DMS53 (cell line): ENCODE measurements around the gene BMP3.

Experiments used
- DNase-seq: peaks from one replicate; lab custom pipeline; 2025; lab: John Stamatoyannopoulos, UW

Gene BMP3

GRCh38 chr4:81040012-81040659 is 9.6 kb downstream of the BMP3 start:
- peak; percentile 59 for DNase-seq

GRCh38 chr4:81042578-81043365 is 12.3 kb downstream of the BMP3 start:
- no peak for DNase-seq

- DNase-seq: no peak
Measured at GRCh38 chr4:81049330-81049729, 18.8 kb downstream of the BMP3 start.

GRCh38 chr4:81049907-81050306 is 19.4 kb downstream of the BMP3 start:
- DNase-seq: no peak

GRCh38 chr4:81052119-81053068 is 21.9 kb downstream of the BMP3 start:
- peak; percentile 68 for DNase-seq

- no peak for DNase-seq
Measured at GRCh38 chr4:81058621-81059020, 28.1 kb downstream of the BMP3 start.

- DNase-seq: no peak
Measured at GRCh38 chr4:81060587-81061343, 30.3 kb downstream of the BMP3 start.

- DNase-seq: no peak
Measured at GRCh38 chr4:81061344-81061730, 30.8 kb downstream of the BMP3 start.

- no peak for DNase-seq
Measured at GRCh38 chr4:81062001-81062400, 31.5 kb downstream of the BMP3 start.

- no peak for DNase-seq
Measured at GRCh38 chr4:81065446-81065845, 34.9 kb downstream of the BMP3 start.

- peak; percentile 90 for DNase-seq
Measured at GRCh38 chr4:81069706-81070331, 39.3 kb downstream of the BMP3 start.

- DNase-seq: no peak
Measured at GRCh38 chr4:81071013-81071412, 40.5 kb downstream of the BMP3 start.

- DNase-seq: no peak
Measured at GRCh38 chr4:81081156-81081555, 50.6 kb downstream of the BMP3 start.

- DNase-seq: peak; percentile 82
Measured at GRCh38 chr4:81084029-81084428, 53.5 kb downstream of the BMP3 start.

- peak; percentile 19 for DNase-seq
Measured at GRCh38 chr4:81084634-81085033, 54.1 kb downstream of the BMP3 start.

GRCh38 chr4:81085291-81085690 is 54.8 kb downstream of the BMP3 start:
- no peak for DNase-seq

GRCh38 chr4:81085979-81086378 is 55.5 kb downstream of the BMP3 start:
- DNase-seq: no peak

GRCh38 chr4:81093720-81094401 is 63.4 kb downstream of the BMP3 start:
- no peak for DNase-seq

GRCh38 chr4:81095389-81095788 is 64.9 kb downstream of the BMP3 start:
- no peak for DNase-seq

GRCh38 chr4:81096566-81096965 is 66.1 kb downstream of the BMP3 start:
- no peak for DNase-seq

GRCh38 chr4:81102107-81102506 is 71.6 kb downstream of the BMP3 start:
- DNase-seq: no peak
